Measurements from ENCODE around the gene EID2. TPM values are rescaled to one million over a fixed set of nuclear protein-coding genes. Genes with fewer than 3 reads are reported as not detected.

Gene EID2
- total RNA-seq, 4 donors from 2014 or later: 5.9 to 13.4 (median 9.0) TPM

- TF ChIP-seq CTCF (IDR thresholded peaks at IDR 0.05; ENCODE audit: low read depth): no peak
Observed at GRCh38 chr19:39518975-39519374, 21.0 kb downstream of the EID2 start.

GRCh38 chr19:39518458-39518857 is 21.5 kb downstream of the EID2 start:
- no peak for TF ChIP-seq CTCF (IDR thresholded peaks at IDR 0.05; ENCODE audit: low read depth)

GRCh38 chr19:39517432-39517831 is 22.5 kb downstream of the EID2 start:
- TF ChIP-seq CTCF (IDR thresholded peaks at IDR 0.05; ENCODE audit: low read depth): no peak

- TF ChIP-seq CTCF (IDR thresholded peaks at IDR 0.05; ENCODE audit: low read depth): no peak
Observed at GRCh38 chr19:39516270-39516669, 23.7 kb downstream of the EID2 start.

GRCh38 chr19:39515551-39516191 is 24.3 kb downstream of the EID2 start:
- TF ChIP-seq CTCF (IDR thresholded peaks at IDR 0.05; ENCODE audit: low read depth): no peak

GRCh38 chr19:39514840-39515550 is 25.0 kb downstream of the EID2 start, which contains the start of gene SELENOV:
SELENOV (plus strand) TSS chr19:39515139; CDS start chr19:39515213, 74 bp downstream.
- no peak for TF ChIP-seq CTCF (IDR thresholded peaks at IDR 0.05; ENCODE audit: low read depth)

- TF ChIP-seq CTCF (IDR thresholded peaks at IDR 0.05; ENCODE audit: low read depth): no peak
Observed at GRCh38 chr19:39512988-39513387, 27.0 kb downstream of the EID2 start.
